ENCODE measurements around the gene NSA2. TPM values are rescaled to one million over a fixed set of nuclear protein-coding genes. Genes with fewer than 3 reads are reported as not detected.
"Not testable (repeated sequence)": the region's sequence is repeated elsewhere in the genome, so short reads cannot be mapped to it uniquely, and the experiment has no call there.

NSA2 gene
- polyA plus RNA-seq (2013): 195 TPM

DNA sequence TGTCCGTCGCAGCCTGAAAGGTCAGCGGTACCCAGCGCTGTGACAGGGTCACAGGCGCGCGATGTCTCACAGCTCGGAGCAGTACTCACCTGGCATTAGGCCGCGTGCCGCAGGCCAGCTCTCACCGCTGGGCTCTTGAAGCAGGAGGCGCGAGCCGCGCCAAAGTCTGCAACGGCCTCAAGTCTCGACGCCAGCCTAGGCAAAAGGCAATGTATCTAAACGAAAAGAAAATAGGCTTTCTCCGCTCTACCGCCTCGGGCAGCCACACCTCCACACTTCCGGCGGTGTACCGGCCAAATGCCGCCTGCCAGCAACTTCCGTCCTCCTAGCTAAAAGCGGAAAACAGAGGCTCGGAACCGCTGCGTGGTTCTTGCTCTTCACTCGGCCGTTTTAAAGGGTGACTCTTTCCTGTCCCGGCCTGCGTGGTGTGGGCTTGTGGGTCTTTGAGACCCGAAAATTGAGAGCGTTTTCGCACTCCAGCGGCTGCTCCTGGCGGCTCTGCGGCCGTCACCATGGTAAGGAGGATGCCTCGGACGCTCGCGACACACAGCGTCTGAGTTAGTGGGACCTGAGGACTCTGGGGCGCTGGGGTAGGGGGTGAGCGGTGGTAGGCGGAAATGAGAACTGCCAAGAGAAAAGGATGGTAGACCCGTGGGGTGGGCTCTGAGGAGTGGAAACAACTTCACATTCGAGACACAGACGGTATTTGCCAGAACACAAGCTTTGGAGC, at the start of gene NSA2, which contains the start of gene GFM2:
TSS of gene NSA2 (plus strand) at position 401 of the 730 bp plus-strand sequence. CDS start at position 513, 112 bp downstream.
TSS of gene GFM2 (minus strand) at position 269 of the 730 bp plus-strand sequence. CDS start 3,375 bp downstream, outside the sequence.
- Histone ChIP-seq H3K27me3 (replicated peaks in 2 of 5; ENCODE audit: control insufficient read depth in 4 of 5, insufficient read depth in 5 of 5, low read length in 4 of 5) (no peaks in the 10 kb centered on the region), H3K9me3 (ENCODE audit: control extremely low read depth in 1 of 5, control insufficient read depth in 4 of 5, insufficient read depth in 2 of 5, low read depth in 1 of 5, low read length in 4 of 5) (no peaks in the 10 kb centered on the region), H3K4me1 (ENCODE audit: control extremely low read depth in 1 of 4, control insufficient read depth in 4 of 4, insufficient read depth in 4 of 4, low read length in 3 of 4) (peaks cover 7 to 25% (median 17%) of the 10 kb centered on the region in 4 experiments), H3K4me3 (ENCODE audit: control insufficient read depth in 1 of 7, extremely low read depth in 1 of 7, insufficient read depth in 4 of 7, low read depth in 2 of 7, low read length in 6 of 7) (peak within 1 kb of the TSS; percentile 89 to 100 (median 100)), H3K27ac (ENCODE audit: insufficient read depth in 1 of 2, low read depth in 1 of 2, low read length in 2 of 2, poor library complexity in 1 of 2, severe bottlenecking in 2 of 2) (peak within 1 kb of the TSS; percentile 80 to 90), H3K36me3 (ENCODE audit: control insufficient read depth in 4 of 4, insufficient read depth in 4 of 4, low read length in 3 of 4) (peaks cover 5 to 32% (median 22%) of the 10 kb centered on the region in 4 experiments)
- ChIA-PET CTCF (interaction anchor here (0.7 to 2.5 kb wide), 8 partner anchors 12 to 152 kb away, joined by 3 to 10 read pairs (median 4); partner anchors contain the start of gene FAM169A), POLR2A (interaction anchor here (1.5 kb wide), 1 partner anchor 99 kb away, joined by 4 read pairs; no protein-coding TSS in a partner anchor)
- 0% methylated on average over 37 of the region's 54 CpGs for WGBS (ENCODE audit: insufficient coverage)
- DNase-seq: peak; percentile 96 to 98 (median 98)

GRCh38 chr5:74717596-74717995, 49.5 kb upstream of the NSA2 start:
- Histone ChIP-seq H3K4me1 (ENCODE audit: control extremely low read depth in 1 of 4, control insufficient read depth in 4 of 4, insufficient read depth in 4 of 4, low read length in 3 of 4) (peaks cover 0 to 6% (median 3%) of the 10 kb centered on the region in 4 experiments), H3K36me3 (ENCODE audit: control insufficient read depth in 4 of 4, insufficient read depth in 4 of 4, low read length in 3 of 4) (peaks cover 15 to 57% (median 32%) of the 10 kb centered on the region in 4 experiments), H3K27me3 (replicated peaks in 2 of 5; ENCODE audit: control insufficient read depth in 4 of 5, insufficient read depth in 5 of 5, low read length in 4 of 5) (no peaks in the 10 kb centered on the region), H3K9me3 (ENCODE audit: control extremely low read depth in 1 of 5, control insufficient read depth in 4 of 5, insufficient read depth in 2 of 5, low read depth in 1 of 5, low read length in 4 of 5) (no peaks in the 10 kb centered on the region), H3K27ac (ENCODE audit: insufficient read depth in 1 of 2, low read depth in 1 of 2, low read length in 2 of 2, poor library complexity in 1 of 2, severe bottlenecking in 2 of 2) (no peak overlapping the region), H3K4me3 (ENCODE audit: control insufficient read depth in 1 of 7, extremely low read depth in 1 of 7, insufficient read depth in 4 of 7, low read depth in 2 of 7, low read length in 6 of 7) (no peak overlapping the region)
- DNase-seq: no peak
- WGBS (ENCODE audit: insufficient coverage): no CpG with 5 or more reads among the region's 1 CpG
- ChIA-PET CTCF (interaction anchor here (1.1 kb wide), 1 partner anchor 27 kb away, joined by 3 read pairs; no protein-coding TSS in a partner anchor), POLR2A (no interaction called here)

DNA sequence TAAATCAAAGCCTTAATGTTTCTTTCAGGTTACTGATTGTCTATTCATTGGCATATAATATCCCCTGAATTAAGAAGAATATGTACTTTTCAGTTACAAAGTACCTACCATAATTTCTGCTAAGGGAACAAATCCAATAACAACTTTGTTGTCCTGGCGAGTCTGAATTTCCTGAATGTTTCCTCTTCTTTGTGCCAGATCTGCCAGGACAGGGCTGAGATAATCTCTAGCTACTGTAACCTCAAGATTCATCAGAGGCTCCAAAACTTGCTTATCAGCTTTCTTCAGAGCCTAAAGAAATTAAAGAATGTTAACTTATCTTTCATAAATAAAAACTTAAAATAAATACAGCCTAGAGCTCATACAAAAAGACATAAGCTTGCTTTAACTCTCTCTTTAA, 44.8 kb upstream of the NSA2 start:
- WGBS (ENCODE audit: insufficient coverage): 50% methylated on average over 1 of the region's 1 CpG
- Histone ChIP-seq H3K27ac (ENCODE audit: insufficient read depth in 1 of 2, low read depth in 1 of 2, low read length in 2 of 2, poor library complexity in 1 of 2, severe bottlenecking in 2 of 2) (no peak overlapping the region), H3K9me3 (ENCODE audit: control extremely low read depth in 1 of 5, control insufficient read depth in 4 of 5, insufficient read depth in 2 of 5, low read depth in 1 of 5, low read length in 4 of 5) (no peaks in the 10 kb centered on the region), H3K36me3 (ENCODE audit: control insufficient read depth in 4 of 4, insufficient read depth in 4 of 4, low read length in 3 of 4) (peaks cover 19 to 78% (median 53%) of the 10 kb centered on the region in 4 experiments), H3K4me3 (ENCODE audit: control insufficient read depth in 1 of 7, extremely low read depth in 1 of 7, insufficient read depth in 4 of 7, low read depth in 2 of 7, low read length in 6 of 7) (no peak overlapping the region), H3K4me1 (ENCODE audit: control extremely low read depth in 1 of 4, control insufficient read depth in 4 of 4, insufficient read depth in 4 of 4, low read length in 3 of 4) (peaks cover 0 to 6% (median 3%) of the 10 kb centered on the region in 4 experiments), H3K27me3 (replicated peaks in 2 of 5; ENCODE audit: control insufficient read depth in 4 of 5, insufficient read depth in 5 of 5, low read length in 4 of 5) (no peaks in the 10 kb centered on the region)
- CTCF ChIA-PET: interaction anchor here (0.9 to 1.4 kb wide), 2 partner anchors 17 to 30 kb away, joined by 3 to 4 read pairs; no protein-coding TSS in a partner anchor
- no peak for DNase-seq
- POLR2A ChIA-PET: no interaction called here

- peaks cover 0 to 3% (median 1%) of the 10 kb centered on the region in 4 experiments for H3K4me1 ChIP-seq (ENCODE audit: control extremely low read depth in 1 of 4, control insufficient read depth in 4 of 4, insufficient read depth in 4 of 4, low read length in 3 of 4)
- CTCF ChIA-PET: no interaction called here
- peaks cover 22 to 82% (median 48%) of the 10 kb centered on the region in 4 experiments for H3K36me3 ChIP-seq (ENCODE audit: control insufficient read depth in 4 of 4, insufficient read depth in 4 of 4, low read length in 3 of 4)
- H3K9me3 ChIP-seq (ENCODE audit: control extremely low read depth in 1 of 5, control insufficient read depth in 4 of 5, insufficient read depth in 2 of 5, low read depth in 1 of 5, low read length in 4 of 5): no peaks in the 10 kb centered on the region
- no peak overlapping the region for H3K4me3 ChIP-seq (ENCODE audit: control insufficient read depth in 1 of 7, extremely low read depth in 1 of 7, insufficient read depth in 4 of 7, low read depth in 2 of 7, low read length in 6 of 7)
- POLR2A ChIA-PET: no interaction called here
- no peak overlapping the region for H3K27ac ChIP-seq (ENCODE audit: insufficient read depth in 1 of 2, low read depth in 1 of 2, low read length in 2 of 2, poor library complexity in 1 of 2, severe bottlenecking in 2 of 2)
- 100% methylated on average over 1 of the region's 1 CpG for WGBS (ENCODE audit: insufficient coverage)
- DNase-seq: no peak
- H3K27me3 ChIP-seq (replicated peaks in 2 of 5; ENCODE audit: control insufficient read depth in 4 of 5, insufficient read depth in 5 of 5, low read length in 4 of 5): no peaks in the 10 kb centered on the region
Observed at GRCh38 chr5:74725331-74725730, 41.7 kb upstream of the NSA2 start.

DNA sequence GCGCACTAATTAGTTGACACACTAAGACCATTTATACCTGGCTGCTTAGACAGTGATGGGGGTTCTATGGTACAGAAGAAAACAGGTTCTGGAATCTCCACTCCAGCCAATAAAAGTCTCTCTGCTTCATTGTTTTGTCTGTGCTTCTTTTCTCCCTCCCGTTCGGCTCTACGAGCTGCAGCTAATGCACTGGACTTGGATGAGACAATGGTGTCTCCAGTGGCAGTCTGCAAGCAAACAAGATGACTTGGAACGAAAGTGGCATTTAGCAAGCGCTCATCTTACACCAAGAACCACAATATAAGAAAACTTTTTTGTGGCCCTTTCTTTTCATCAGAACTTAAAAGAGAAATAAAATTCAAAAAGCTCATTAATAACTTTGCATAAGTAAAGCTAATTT, 30.3 kb upstream of the NSA2 start:
- peaks cover 15 to 71% (median 37%) of the 10 kb centered on the region in 4 experiments for H3K36me3 ChIP-seq (ENCODE audit: control insufficient read depth in 4 of 4, insufficient read depth in 4 of 4, low read length in 3 of 4)
- CTCF ChIA-PET: no interaction called here

GRCh38 chr5:74738406-74738805, 28.6 kb upstream of the NSA2 start:
- DNase-seq: no peak
- Histone ChIP-seq H3K27me3 (replicated peaks in 2 of 5; ENCODE audit: control insufficient read depth in 4 of 5, insufficient read depth in 5 of 5, low read length in 4 of 5) (no peaks in the 10 kb centered on the region), H3K9me3 (ENCODE audit: control extremely low read depth in 1 of 5, control insufficient read depth in 4 of 5, insufficient read depth in 2 of 5, low read depth in 1 of 5, low read length in 4 of 5) (no peaks in the 10 kb centered on the region), H3K36me3 (ENCODE audit: control insufficient read depth in 4 of 4, insufficient read depth in 4 of 4, low read length in 3 of 4) (peaks cover 14 to 75% (median 36%) of the 10 kb centered on the region in 4 experiments), H3K4me3 (ENCODE audit: control insufficient read depth in 1 of 7, extremely low read depth in 1 of 7, insufficient read depth in 4 of 7, low read depth in 2 of 7, low read length in 6 of 7) (no peak overlapping the region), H3K27ac (ENCODE audit: insufficient read depth in 1 of 2, low read depth in 1 of 2, low read length in 2 of 2, poor library complexity in 1 of 2, severe bottlenecking in 2 of 2) (no peak overlapping the region), H3K4me1 (ENCODE audit: control extremely low read depth in 1 of 4, control insufficient read depth in 4 of 4, insufficient read depth in 4 of 4, low read length in 3 of 4) (no peaks in the 10 kb centered on the region)
- ChIA-PET POLR2A (no interaction called here), CTCF (no interaction called here)
- WGBS (ENCODE audit: insufficient coverage): 100% methylated on average over 3 of the region's 4 CpGs

More for the DNA sequence above, 30.3 kb upstream of the NSA2 start:
- WGBS (ENCODE audit: insufficient coverage): 98% methylated on average over 5 of the region's 6 CpGs
- H3K4me1 ChIP-seq (ENCODE audit: control extremely low read depth in 1 of 4, control insufficient read depth in 4 of 4, insufficient read depth in 4 of 4, low read length in 3 of 4): no peaks in the 10 kb centered on the region
- H3K27me3 ChIP-seq (replicated peaks in 2 of 5; ENCODE audit: control insufficient read depth in 4 of 5, insufficient read depth in 5 of 5, low read length in 4 of 5): no peaks in the 10 kb centered on the region
- H3K9me3 ChIP-seq (ENCODE audit: control extremely low read depth in 1 of 5, control insufficient read depth in 4 of 5, insufficient read depth in 2 of 5, low read depth in 1 of 5, low read length in 4 of 5): no peaks in the 10 kb centered on the region
- POLR2A ChIA-PET: no interaction called here
- no peak overlapping the region for H3K4me3 ChIP-seq (ENCODE audit: control insufficient read depth in 1 of 7, extremely low read depth in 1 of 7, insufficient read depth in 4 of 7, low read depth in 2 of 7, low read length in 6 of 7)
- no peak overlapping the region for H3K27ac ChIP-seq (ENCODE audit: insufficient read depth in 1 of 2, low read depth in 1 of 2, low read length in 2 of 2, poor library complexity in 1 of 2, severe bottlenecking in 2 of 2)
- DNase-seq: no peak

- POLR2A ChIA-PET: not testable (repeated sequence)
Observed at GRCh38 chr5:74748742-74749141, 18.3 kb upstream of the NSA2 start.

More at GRCh38 chr5:74748742-74749141, 18.3 kb upstream of the NSA2 start:
- WGBS (ENCODE audit: insufficient coverage): no CpG with 5 or more reads among the region's 4 CpGs
- H3K27me3 ChIP-seq (replicated peaks in 2 of 5; ENCODE audit: control insufficient read depth in 4 of 5, insufficient read depth in 5 of 5, low read length in 4 of 5); H3K9me3 ChIP-seq (ENCODE audit: control extremely low read depth in 1 of 5, control insufficient read depth in 4 of 5, insufficient read depth in 2 of 5, low read depth in 1 of 5, low read length in 4 of 5); H3K4me1 ChIP-seq (ENCODE audit: control extremely low read depth in 1 of 4, control insufficient read depth in 4 of 4, insufficient read depth in 4 of 4, low read length in 3 of 4); CTCF ChIA-PET; H3K4me3 ChIP-seq (ENCODE audit: control insufficient read depth in 1 of 7, extremely low read depth in 1 of 7, insufficient read depth in 4 of 7, low read depth in 2 of 7, low read length in 6 of 7); H3K27ac ChIP-seq (ENCODE audit: insufficient read depth in 1 of 2, low read depth in 1 of 2, low read length in 2 of 2, poor library complexity in 1 of 2, severe bottlenecking in 2 of 2); DNase-seq: not testable (repeated sequence)
- peaks cover 16 to 64% (median 41%) of the 10 kb centered on the region in 4 experiments for H3K36me3 ChIP-seq (ENCODE audit: control insufficient read depth in 4 of 4, insufficient read depth in 4 of 4, low read length in 3 of 4)
